Measurements from ENCODE around the gene RSPO4. TPM values are rescaled to one million over a fixed set of nuclear protein-coding genes. Genes with fewer than 3 reads are reported as not detected.

The RSPO4 gene
- total and polyA plus RNA-seq, 7 donors = 0.09 TPM; not detected in 6

- no peak for DNase-seq
- intact Hi-C loops (cut with DNase I) = no loop called here
- peaks cover 0 to 23% (median 10%) of the 10 kb centered on the region in 3 donors for H3K27me3 ChIP-seq
Observed at GRCh38 chr20:945841-946240, 56.3 kb downstream of the RSPO4 start.

GRCh38 chr20:944774-945410 lies 57.2 kb downstream of the RSPO4 start:
- no peaks in the 10 kb centered on the region for H3K4me1 ChIP-seq
- TF ChIP-seq EP300 (IDR thresholded peaks at IDR 0.05) = no peak
- no peak for TF ChIP-seq CTCF (IDR thresholded peaks at IDR 0.05)
- TF ChIP-seq POLR2AphosphoS5 (IDR thresholded peaks at IDR 0.05) = no peak
- TF ChIP-seq POLR2A (IDR thresholded peaks at IDR 0.05) = no peak
- no peaks in the 10 kb centered on the region for H3K36me3 ChIP-seq
- peaks cover 0 to 23% (median 10%) of the 10 kb centered on the region in 3 donors for H3K27me3 ChIP-seq
- H3K27ac ChIP-seq = no peak overlapping the region
- H3K4me3 ChIP-seq = no peak overlapping the region
- intact Hi-C loops (cut with DNase I) = no loop called here
- no peaks in the 10 kb centered on the region for H3K9me3 ChIP-seq
- no peak for DNase-seq
- 71 to 73% methylated on average over 13 of the region's 13 CpGs for WGBS, 2 donors

More at GRCh38 chr20:945841-946240, 56.3 kb downstream of the RSPO4 start:
- no peak overlapping the region for H3K27ac ChIP-seq
- no peaks in the 10 kb centered on the region for H3K9me3 ChIP-seq
- H3K4me1 ChIP-seq = no peaks in the 10 kb centered on the region
- no peak for TF ChIP-seq POLR2AphosphoS5 (IDR thresholded peaks at IDR 0.05)
- no peak for TF ChIP-seq EP300 (IDR thresholded peaks at IDR 0.05)
- no peak for TF ChIP-seq POLR2A (IDR thresholded peaks at IDR 0.05)
- no peak for TF ChIP-seq CTCF (IDR thresholded peaks at IDR 0.05)
- no peak overlapping the region for H3K4me3 ChIP-seq
- 94% methylated on average over 13 of the region's 13 CpGs for WGBS, 2 donors
- no peaks in the 10 kb centered on the region for H3K36me3 ChIP-seq

GRCh38 chr20:944148-944547 lies 58.0 kb downstream of the RSPO4 start:
- WGBS, 2 donors = 82 to 84% methylated on average over 9 of the region's 9 CpGs
- Histone ChIP-seq H3K36me3 (no peaks in the 10 kb centered on the region), H3K4me3 (no peak overlapping the region), H3K27ac (no peak overlapping the region), H3K9me3 (no peaks in the 10 kb centered on the region), H3K27me3 (peaks cover 0 to 23% (median 10%) of the 10 kb centered on the region in 3 donors), H3K4me1 (no peaks in the 10 kb centered on the region)
- no peak for TF ChIP-seq POLR2AphosphoS5 (IDR thresholded peaks at IDR 0.05)
- no peak for TF ChIP-seq POLR2A (IDR thresholded peaks at IDR 0.05)
- no peak for TF ChIP-seq CTCF (IDR thresholded peaks at IDR 0.05)
- TF ChIP-seq EP300 (IDR thresholded peaks at IDR 0.05) = no peak
- intact Hi-C loops (cut with DNase I) = no loop called here
- DNase-seq = no peak

- 69 to 80% methylated on average over 7 of the region's 7 CpGs for WGBS, 2 donors
- no peaks in the 10 kb centered on the region for H3K4me1 ChIP-seq
- DNase-seq = no peak
- H3K9me3 ChIP-seq = no peaks in the 10 kb centered on the region
- peaks cover 0 to 23% (median 10%) of the 10 kb centered on the region in 3 donors for H3K27me3 ChIP-seq
- TF ChIP-seq POLR2A (IDR thresholded peaks at IDR 0.05) = no peak
- no peak for TF ChIP-seq EP300 (IDR thresholded peaks at IDR 0.05)
- no peak for TF ChIP-seq POLR2AphosphoS5 (IDR thresholded peaks at IDR 0.05)
- TF ChIP-seq CTCF (IDR thresholded peaks at IDR 0.05) = no peak
- H3K36me3 ChIP-seq = no peaks in the 10 kb centered on the region
- H3K27ac ChIP-seq = no peak overlapping the region
- intact Hi-C loops (cut with DNase I) = no loop called here
- H3K4me3 ChIP-seq = no peak overlapping the region
Observed at GRCh38 chr20:942611-943010, 59.5 kb downstream of the RSPO4 start.

- DNase-seq = no peak
- Histone ChIP-seq H3K4me1 (no peaks in the 10 kb centered on the region), H3K27me3 (peaks cover 0 to 9% (median 0%) of the 10 kb centered on the region in 3 donors), H3K27ac (no peak overlapping the region), H3K9me3 (no peaks in the 10 kb centered on the region), H3K4me3 (no peak overlapping the region), H3K36me3 (no peaks in the 10 kb centered on the region)
- TF ChIP-seq EP300 (IDR thresholded peaks at IDR 0.05) = no peak
- intact Hi-C loops (cut with DNase I) = no loop called here
- WGBS, 2 donors = 56 to 73% methylated on average over 5 of the region's 5 CpGs
Observed at GRCh38 chr20:940926-941325, 61.2 kb downstream of the RSPO4 start.

Data from sigmoid colon (tissue), 7 donors.